IMR-90 (cell line): Measurements from ENCODE around the gene SHCBP1L.

Experiments
- BHLHE40 ChIP-seq: fragments of 150-350 bp; IDR thresholded peaks from 2 replicates; pipeline ENCODE4 v1.6.1; 2016; ENCODE audit warnings: mild to moderate bottlenecking, low read depth, low read length
- CTCF ChIP-seq: conservative IDR thresholded peaks from 2 replicates; pipeline ENCODE4 v1.5.1; 2012; ENCODE audit warnings: mild to moderate bottlenecking, low read depth, low read length, improper control_type of control experiment
- FOS ChIP-seq: fragments of 150-350 bp; IDR thresholded peaks from 2 replicates; pipeline ENCODE4 v1.6.1; 2016; ENCODE audit warnings: low read depth, low read length
- POLR2A ChIP-seq: IDR thresholded peaks from 2 replicates; pipeline ENCODE4 v1.6.1; 2012; ENCODE audit warnings: mild to moderate bottlenecking, low read depth, low read length
- SMC3 ChIP-seq: fragments of 150-350 bp; IDR thresholded peaks from 2 replicates; pipeline ENCODE4 v1.6.1; 2016; ENCODE audit warnings: low read depth, mild to moderate bottlenecking, antibody characterized with exemption, low read length, moderate library complexity

- TF ChIP-seq CTCF, result no peak
- TF ChIP-seq BHLHE40, result no peak
- TF ChIP-seq SMC3, result no peak
- TF ChIP-seq FOS, result no peak
- TF ChIP-seq POLR2A, result no peak
Measured at GRCh38 chr1:182885591-182885990, 67.4 kb downstream of the SHCBP1L start.
